AG10803 (cell line): ENCODE results near the gene ABI1.

ENCODE experiments used
- DNase-seq: peaks from one replicate; pipeline ENCODE4 v3.0.0; 2010; ENCODE audit warnings: low read depth
- H3K4me3 ChIP-seq: 2 replicates; pipeline ENCODE4 v1.5.1; 2011; ENCODE audit warnings: mild to moderate bottlenecking, low read length, control low read depth
- CTCF ChIP-seq: conservative IDR thresholded peaks from 2 replicates; pipeline ENCODE4 v1.5.1; 2011; ENCODE audit warnings: mild to moderate bottlenecking, low read length, control low read depth, inconsistent platforms

Gene ABI1

GRCh38 chr10:26815500-26815899 is 45.3 kb downstream of the ABI1 start:
- DNase-seq = no peak
- no peak for TF ChIP-seq CTCF
- no peak overlapping the region for H3K4me3 ChIP-seq

GRCh38 chr10:26810435-26811026 is 50.2 kb downstream of the ABI1 start:
- no peak for DNase-seq
- TF ChIP-seq CTCF = no peak

GRCh38 chr10:26809973-26810372 is 50.8 kb downstream of the ABI1 start:
- no peak for TF ChIP-seq CTCF
- H3K4me3 ChIP-seq = no peak overlapping the region
- DNase-seq = no peak

More at GRCh38 chr10:26810435-26811026, 50.2 kb downstream of the ABI1 start:
- H3K4me3 ChIP-seq = no peak overlapping the region

- no peak overlapping the region for H3K4me3 ChIP-seq
- DNase-seq = no peak
- TF ChIP-seq CTCF = no peak
Observed at GRCh38 chr10:26807532-26807931, 53.2 kb downstream of the ABI1 start.

GRCh38 chr10:26806557-26806956 is 54.2 kb downstream of the ABI1 start:
- TF ChIP-seq CTCF = no peak
- DNase-seq = no peak
- H3K4me3 ChIP-seq = no peak overlapping the region

- DNase-seq = peak; percentile 35
- H3K4me3 ChIP-seq = no peak overlapping the region
- TF ChIP-seq CTCF = no peak
Observed at GRCh38 chr10:26805567-26806245, 55.1 kb downstream of the ABI1 start.
